MM.1S (cell line): ENCODE measurements around the gene KRTAP10-1.

ENCODE experiments used
- CTCF ChIP-seq: fragments of 300-600 bp; sonication (generic); IDR thresholded peaks from 2 replicates; pipeline ENCODE4 v1.5.1; 2016; ENCODE audit warnings: antibody characterized with exemption, low read length, mixed read lengths
- EZH2phosphoT487 ChIP-seq: fragments of 300-600 bp; sonication (generic); IDR thresholded peaks from 2 replicates; pipeline ENCODE4 v1.6.1; 2018; ENCODE audit warnings: antibody characterized with exemption, low read length

GRCh38 chr21:44521928-44522752 is 17.9 kb downstream of the KRTAP10-1 start:
- TF ChIP-seq CTCF (no peak), EZH2phosphoT487 (no peak)
